ENCODE data around the gene CDC5L.
"Not testable (repeated sequence)": the region's sequence is repeated elsewhere in the genome, so short reads cannot be mapped to it uniquely, and the experiment has no call there.

Gene CDC5L

GRCh38 chr6:44387346-44388134 lies at the start of gene CDC5L:
Gene CDC5L, plus strand, starts transcription at chr6:44387706. Its CDS starts 118 bp downstream, at chr6:44387824.
- peak; percentile 75 for DNase-seq (ENCODE audit: low read depth)

DNA sequence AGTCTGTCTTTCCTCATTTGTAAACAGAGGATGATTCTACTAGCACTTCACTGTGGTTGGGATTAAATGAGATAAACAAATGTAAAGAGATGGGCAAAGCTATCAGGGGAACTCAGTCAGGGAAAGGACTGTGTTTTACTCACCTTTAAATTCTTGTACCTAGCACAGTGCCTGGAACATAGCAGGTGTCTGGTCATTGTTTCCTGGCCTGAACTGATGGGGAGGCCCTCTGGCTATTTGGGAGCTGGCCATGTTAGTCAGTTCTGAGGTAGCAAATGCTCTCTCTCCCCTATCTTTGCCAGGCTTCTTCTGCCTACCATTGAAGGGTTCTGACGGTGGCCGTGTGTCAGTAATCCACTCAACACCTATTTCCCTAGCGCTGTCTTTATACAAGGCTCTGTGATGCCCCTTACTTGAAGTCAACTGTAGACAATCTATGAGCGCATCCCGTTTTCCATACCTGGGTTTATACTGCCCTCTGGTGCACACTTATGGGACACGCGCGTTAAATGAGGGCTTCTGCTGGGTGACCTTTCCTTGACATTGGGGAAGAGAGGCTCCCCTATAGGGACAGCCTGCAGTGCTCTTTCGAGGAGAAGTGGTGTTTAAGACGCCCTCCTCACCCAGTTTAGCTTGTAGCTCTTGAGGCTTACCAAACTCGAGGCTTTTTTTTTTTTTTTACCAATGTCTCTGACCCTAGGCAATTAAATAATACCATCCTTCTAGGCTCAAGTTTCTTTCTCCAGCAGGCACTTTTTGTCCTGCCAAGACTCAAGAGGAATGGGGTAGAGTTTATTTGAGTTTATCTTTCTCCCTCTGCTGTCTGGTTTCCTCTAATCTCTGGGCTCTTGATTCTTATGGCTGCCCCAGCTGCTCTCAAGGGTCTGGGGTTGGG lies 49.0 kb upstream of the CDC5L start:
- DNase-seq (ENCODE audit: low read depth), result peak; percentile 17

DNA sequence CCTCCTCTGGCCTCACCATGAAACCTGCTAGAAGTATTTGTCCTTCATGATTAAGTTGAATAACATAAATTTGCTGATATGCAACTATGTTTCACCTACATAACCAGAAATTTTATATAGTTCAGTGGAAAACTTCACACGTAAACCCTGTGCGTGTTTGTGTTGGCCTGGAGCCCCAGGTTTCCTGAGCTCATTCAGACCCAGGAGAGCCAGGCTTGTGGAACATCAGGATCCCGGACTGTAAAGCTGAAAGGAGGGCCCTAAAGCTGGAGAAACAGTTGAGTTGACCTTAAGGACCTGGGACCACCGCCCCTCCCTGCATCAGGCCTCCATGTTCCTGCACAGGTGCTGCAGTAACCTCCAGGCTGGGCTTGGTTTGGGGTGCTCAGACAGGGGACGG lies 48.2 kb upstream of the CDC5L start:
- no peak for DNase-seq (ENCODE audit: low read depth)

GRCh38 chr6:44339763-44340625 lies 47.5 kb upstream of the CDC5L start:
- no peak for DNase-seq (ENCODE audit: low read depth)

- DNase-seq (ENCODE audit: low read depth), result no peak
Measured at GRCh38 chr6:44341095-44341890, 46.2 kb upstream of the CDC5L start.

DNA sequence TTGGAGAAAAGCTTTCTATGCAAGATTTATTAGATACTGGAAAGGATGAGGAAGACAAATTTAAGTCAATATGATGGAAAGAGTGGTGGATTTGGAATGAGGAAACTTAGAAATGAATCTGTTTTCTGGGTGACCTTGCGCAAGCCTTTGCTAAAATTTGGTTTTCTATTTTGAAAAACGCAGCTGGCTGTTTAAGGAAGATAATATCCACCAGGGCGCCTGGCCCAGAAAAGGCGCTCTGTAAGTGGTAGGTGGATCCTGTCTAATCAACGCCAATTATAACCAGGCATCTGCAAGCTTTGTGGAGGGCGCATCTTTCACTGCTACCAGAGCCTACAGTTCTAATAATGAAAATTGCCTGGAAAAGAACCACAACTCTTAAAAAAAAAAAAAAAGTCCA lies 45.5 kb upstream of the CDC5L start:
- no peak for DNase-seq (ENCODE audit: low read depth)

GRCh38 chr6:44342489-44342888 lies 45.0 kb upstream of the CDC5L start, which contains the start of gene SPATS1:
Gene SPATS1, plus strand, starts transcription at chr6:44342650. Its CDS starts 446 bp downstream, at chr6:44343096.
- no peak for DNase-seq (ENCODE audit: low read depth)

DNA sequence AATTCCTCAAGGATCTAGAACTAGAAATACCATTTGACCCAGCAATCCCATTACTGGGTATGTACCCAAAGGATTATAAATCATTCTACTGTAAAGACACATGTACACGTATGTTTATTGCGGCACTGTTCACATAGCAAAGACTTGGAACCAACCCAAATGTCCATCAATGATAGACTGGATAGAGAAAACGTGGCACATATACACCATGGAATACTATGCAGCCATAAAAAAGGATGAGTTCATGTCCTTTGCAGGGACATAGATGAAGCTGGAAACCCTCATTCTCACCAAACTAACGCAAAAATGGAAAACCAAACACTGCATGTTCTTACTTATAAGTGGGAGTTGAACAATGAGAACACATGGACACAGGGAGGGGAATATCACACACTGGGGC lies 40.7 kb upstream of the CDC5L start:
- DNase-seq (ENCODE audit: low read depth), result not testable (repeated sequence)

GRCh38 chr6:44349904-44350649 lies 37.4 kb upstream of the CDC5L start:
- no peak for DNase-seq (ENCODE audit: low read depth)

- DNase-seq (ENCODE audit: low read depth), result not testable (repeated sequence)
Measured at GRCh38 chr6:44350650-44350994, 36.9 kb upstream of the CDC5L start.

- no peak for DNase-seq (ENCODE audit: low read depth)
Measured at GRCh38 chr6:44352259-44352658, 35.2 kb upstream of the CDC5L start.

GRCh38 chr6:44353336-44353735 lies 34.2 kb upstream of the CDC5L start:
- DNase-seq (ENCODE audit: low read depth), result no peak

DNA sequence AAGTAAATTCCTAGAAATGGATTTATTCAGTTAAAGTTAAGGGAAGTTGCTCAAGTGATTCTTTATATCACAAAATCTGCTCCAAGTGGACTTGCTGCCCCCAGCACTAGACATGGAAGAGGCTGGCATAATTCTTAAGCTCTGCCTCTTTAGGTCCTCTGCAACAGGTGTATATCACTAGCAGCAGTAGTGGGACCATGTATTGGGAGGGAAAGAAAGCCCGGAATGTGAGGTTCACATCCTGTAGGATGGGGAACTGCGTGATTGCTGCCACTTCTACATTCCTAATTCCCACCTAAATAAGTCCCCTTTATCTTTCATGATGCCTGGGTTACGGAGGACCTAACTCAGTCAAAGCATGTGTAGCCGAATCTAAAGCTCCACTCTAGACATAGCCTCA lies 31.9 kb upstream of the CDC5L start:
- no peak for DNase-seq (ENCODE audit: low read depth)

- no peak for DNase-seq (ENCODE audit: low read depth)
Measured at GRCh38 chr6:44356487-44356886, 31.0 kb upstream of the CDC5L start.

- no peak for DNase-seq (ENCODE audit: low read depth)
Measured at GRCh38 chr6:44359973-44360372, 27.5 kb upstream of the CDC5L start.

DNA sequence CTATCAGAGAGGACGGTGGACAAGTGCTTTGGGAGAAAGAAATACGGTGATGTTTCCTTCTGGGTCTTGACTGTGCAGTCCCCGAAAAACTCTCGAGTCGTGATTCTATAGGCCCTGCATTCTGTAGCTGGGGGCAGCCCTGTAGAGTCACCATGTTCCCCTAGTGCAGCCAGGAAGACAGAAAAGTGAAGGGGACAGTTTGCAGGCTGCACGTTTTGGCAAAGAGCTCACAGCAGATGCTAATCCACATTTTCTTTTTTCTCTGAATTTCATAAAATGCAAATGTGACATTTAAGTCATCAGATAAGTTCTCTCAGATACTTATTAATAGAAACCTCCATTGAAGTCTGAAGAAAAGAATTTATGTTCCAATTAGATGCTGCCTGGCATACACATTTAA lies 25.6 kb upstream of the CDC5L start:
- DNase-seq (ENCODE audit: low read depth), result no peak

DNA sequence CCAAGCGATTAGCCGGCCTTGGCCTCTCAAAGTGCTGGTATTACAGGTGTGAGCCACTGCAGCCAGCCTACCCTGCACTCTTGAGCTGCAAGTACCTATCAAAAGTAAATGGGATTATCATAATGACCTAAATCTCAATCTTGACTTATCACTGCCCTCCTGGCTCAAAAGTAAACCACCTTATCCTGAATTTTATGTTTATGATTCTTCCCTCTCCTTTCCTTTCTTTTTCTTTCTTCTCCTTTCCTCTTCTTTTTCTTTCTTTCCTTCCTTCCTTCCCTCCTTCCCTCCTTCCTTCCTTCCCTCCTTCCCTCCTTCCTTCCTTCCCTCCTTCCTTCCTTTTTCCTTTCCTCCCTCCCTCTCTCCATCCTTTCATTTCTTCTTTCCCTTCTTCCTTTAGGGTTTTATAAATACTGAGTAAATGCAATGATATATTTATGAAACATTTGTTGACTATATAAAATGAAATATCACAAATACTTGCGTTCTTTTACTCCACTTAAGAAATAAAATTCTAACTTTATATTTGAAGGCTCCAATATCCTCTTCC lies 24.1 kb upstream of the CDC5L start:
- DNase-seq (ENCODE audit: low read depth), result no peak

GRCh38 chr6:44366781-44367180 lies 20.7 kb upstream of the CDC5L start:
- no peak for DNase-seq (ENCODE audit: low read depth)

DNA sequence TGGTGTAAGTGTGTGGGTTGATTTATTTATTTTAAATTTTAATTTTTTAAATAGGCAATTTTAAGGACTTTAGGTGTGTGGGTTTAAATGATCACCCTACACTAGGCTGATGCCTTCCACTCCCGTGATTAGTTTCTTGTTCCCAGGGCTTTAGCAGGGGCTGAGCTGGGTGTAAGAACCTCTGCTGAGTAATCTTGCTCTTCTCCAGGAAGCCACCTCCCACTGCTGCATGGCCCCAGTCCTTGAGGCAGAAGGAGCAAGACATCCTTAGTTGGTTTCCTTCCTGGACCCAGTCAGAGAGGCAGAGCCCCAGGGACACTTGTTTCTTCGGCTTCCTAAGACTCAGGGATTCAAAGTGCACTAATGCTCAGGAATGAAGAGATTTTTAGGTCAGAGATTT lies 19.8 kb upstream of the CDC5L start:
- DNase-seq (ENCODE audit: low read depth), result no peak

DNA sequence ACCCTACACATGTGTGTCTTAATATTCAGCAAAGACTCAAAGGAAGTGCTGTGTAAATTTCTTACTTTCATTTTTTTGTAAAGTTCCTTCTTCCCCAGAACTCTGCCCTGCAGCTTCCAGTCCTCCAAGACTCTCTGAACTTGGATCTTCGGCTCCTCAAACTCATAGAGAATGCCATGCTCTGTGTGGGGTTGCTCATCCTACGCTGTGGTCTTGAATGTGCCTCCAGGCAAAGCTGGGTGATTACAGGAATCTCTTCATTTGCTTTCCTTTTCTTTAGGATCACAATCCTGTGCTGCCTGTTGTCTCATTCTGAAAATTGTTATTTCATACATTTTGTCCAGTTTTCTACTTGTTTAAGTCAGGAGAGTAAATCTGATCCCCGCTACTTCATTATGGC lies 14.5 kb upstream of the CDC5L start:
- DNase-seq (ENCODE audit: low read depth), result no peak
